VCaP (cell line): ENCODE data around the gene EXOSC2.

Experiments
- H3K27ac ChIP-seq: fragments of 450-650 bp; 2 replicates; pipeline ENCODE4 v1.5.1; 2017
- TF ChIP-seq, protein P1 (sequence below): fragments of 450-650 bp; conservative IDR thresholded peaks from 2 replicates; pipeline ENCODE4 v1.5.1; 2017; ENCODE audit warnings: mild to moderate bottlenecking, moderate library complexity

EXOSC2 gene

GRCh38 chr9:130664251-130665028, 29.1 kb upstream of the EXOSC2 start, which contains the start of gene PRDM12:
Gene PRDM12 (plus strand): TSS chr9:130664594. CDS start chr9:130664654, 60 bp downstream.
- TF ChIP-seq, protein P1, sequence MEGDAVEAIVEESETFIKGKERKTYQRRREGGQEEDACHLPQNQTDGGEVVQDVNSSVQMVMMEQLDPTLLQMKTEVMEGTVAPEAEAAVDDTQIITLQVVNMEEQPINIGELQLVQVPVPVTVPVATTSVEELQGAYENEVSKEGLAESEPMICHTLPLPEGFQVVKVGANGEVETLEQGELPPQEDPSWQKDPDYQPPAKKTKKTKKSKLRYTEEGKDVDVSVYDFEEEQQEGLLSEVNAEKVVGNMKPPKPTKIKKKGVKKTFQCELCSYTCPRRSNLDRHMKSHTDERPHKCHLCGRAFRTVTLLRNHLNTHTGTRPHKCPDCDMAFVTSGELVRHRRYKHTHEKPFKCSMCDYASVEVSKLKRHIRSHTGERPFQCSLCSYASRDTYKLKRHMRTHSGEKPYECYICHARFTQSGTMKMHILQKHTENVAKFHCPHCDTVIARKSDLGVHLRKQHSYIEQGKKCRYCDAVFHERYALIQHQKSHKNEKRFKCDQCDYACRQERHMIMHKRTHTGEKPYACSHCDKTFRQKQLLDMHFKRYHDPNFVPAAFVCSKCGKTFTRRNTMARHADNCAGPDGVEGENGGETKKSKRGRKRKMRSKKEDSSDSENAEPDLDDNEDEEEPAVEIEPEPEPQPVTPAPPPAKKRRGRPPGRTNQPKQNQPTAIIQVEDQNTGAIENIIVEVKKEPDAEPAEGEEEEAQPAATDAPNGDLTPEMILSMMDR: no peak
- H3K27ac ChIP-seq: no peak within 1 kb of the TSS

DNA sequence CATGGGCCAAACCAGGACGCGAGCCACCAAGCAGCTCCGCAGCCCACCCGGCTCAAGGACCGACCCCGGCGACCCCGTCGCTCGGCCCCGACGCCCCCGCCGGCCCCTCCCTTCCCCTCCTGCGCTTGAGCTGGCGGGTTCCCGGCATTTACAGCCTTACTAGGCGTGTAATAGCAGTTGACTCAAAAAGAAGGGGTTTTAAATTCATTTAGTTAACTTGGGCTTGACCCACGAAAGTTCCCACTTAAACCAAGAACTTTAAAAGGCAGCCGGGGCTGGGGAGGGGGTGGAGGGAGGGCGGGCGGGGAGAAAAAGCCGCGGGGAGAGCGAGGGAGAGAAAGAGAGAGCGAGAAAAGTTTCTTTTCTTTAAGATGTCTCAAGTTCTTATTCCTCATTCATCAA, 28.6 kb upstream of the EXOSC2 start:
- no peak overlapping the region for H3K27ac ChIP-seq
- TF ChIP-seq, protein P1: no peak

GRCh38 chr9:130665431-130666392, 27.9 kb upstream of the EXOSC2 start:
- H3K27ac ChIP-seq: no peak overlapping the region
- TF ChIP-seq, protein P1: no peak

DNA sequence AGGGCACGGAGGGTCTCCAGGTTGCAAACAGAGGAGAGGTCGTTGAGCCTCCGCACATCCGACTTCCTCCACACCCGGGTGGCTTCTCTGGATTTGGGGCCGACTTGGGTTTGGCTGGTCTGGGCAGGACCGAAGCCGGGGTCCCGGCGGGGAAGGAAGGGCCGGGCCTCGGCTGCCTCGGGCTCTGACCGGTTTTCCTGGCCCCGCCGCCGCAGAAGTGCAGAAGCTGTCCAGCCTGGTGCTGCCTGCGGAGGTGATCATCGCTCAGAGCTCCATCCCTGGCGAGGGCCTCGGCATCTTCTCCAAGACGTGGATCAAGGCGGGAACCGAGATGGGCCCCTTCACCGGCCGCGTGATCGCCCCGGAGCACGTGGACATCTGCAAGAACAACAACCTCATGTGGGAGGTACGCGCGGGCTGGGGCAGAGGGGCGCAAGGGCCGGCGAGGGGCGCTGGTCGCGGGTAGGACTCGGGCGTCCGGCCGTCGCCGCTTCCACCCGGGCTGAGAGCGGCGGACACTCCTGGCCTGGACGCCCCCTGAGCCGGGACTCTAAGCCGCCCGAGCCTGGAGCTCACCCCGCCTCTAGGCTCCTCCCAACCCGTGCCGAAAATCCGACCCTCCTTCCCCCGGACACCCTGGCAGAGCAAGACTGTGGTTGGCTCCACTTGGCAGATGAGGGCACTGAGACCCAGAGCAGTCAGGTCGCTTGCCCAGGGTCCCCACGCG, 27.0 kb upstream of the EXOSC2 start:
- TF ChIP-seq, protein P1: no peak

GRCh38 chr9:130667120-130667435, 26.5 kb upstream of the EXOSC2 start:
- TF ChIP-seq, protein P1: no peak
- H3K27ac ChIP-seq: no peak overlapping the region

More for the DNA sequence above, 27.0 kb upstream of the EXOSC2 start:
- H3K27ac ChIP-seq: no peak overlapping the region

- no peak overlapping the region for H3K27ac ChIP-seq
- TF ChIP-seq, protein P1: no peak
Measured at GRCh38 chr9:130668196-130668595, 25.4 kb upstream of the EXOSC2 start.

DNA sequence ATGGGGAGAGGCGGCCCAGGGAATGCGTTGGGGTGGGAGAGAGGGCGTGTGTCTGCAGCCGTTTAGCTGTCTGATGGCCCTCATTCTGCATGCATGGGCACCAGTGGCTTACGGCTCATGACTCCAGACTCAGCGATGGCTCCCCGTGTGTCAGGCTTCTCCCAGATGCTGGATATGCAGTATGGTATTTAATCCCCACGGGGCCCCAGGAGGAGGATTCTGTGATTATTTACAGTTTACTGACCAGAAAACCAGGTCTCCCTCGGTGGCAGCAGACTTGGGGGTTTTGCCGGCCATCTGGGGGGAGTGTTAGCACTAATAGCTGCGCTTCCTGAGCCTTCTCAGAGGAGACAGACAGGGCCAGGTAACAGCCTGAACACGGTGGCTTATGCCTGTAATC, 24.9 kb upstream of the EXOSC2 start:
- TF ChIP-seq, protein P1: no peak

More for the DNA sequence above, 24.9 kb upstream of the EXOSC2 start:
- no peak overlapping the region for H3K27ac ChIP-seq
